K562 (cell line): ENCODE data around the gene GPR3. TPM values are rescaled to one million over a fixed set of nuclear protein-coding genes. Genes with fewer than 3 reads are reported as not detected.
A peak's percentile ranks its signal among the peaks of the same experiment; 100 is the strongest.

Source experiments
- EGR1 ChIP-seq: fragments of 450-650 bp; conservative IDR thresholded peaks from 2 replicates; pipeline ENCODE4 v1.6.1; 2017; ENCODE audit warnings: mild to moderate bottlenecking
- KAT7 ChIP-seq: sonication (generic); formaldehyde crosslinking; IDR thresholded peaks from 2 replicates; pipeline ENCODE4 v1.8.0; 2022; ENCODE audit warnings: missing genetic modification reagents, mild to moderate bottlenecking, borderline replicate concordance
- MTA1 ChIP-seq: fragments of 450-650 bp; IDR thresholded peaks from 2 replicates; pipeline ENCODE4 v1.6.1; 2017; ENCODE audit warnings: borderline replicate concordance
- POLR2B ChIP-seq: fragments of 450-650 bp; IDR thresholded peaks from 2 replicates; pipeline ENCODE4 v1.6.1; 2018; ENCODE audit warnings: low read depth; ENCODE audit not compliant: partially characterized antibody
- SAP30 ChIP-seq: fragments of 200-600 bp; sonication (generic); IDR thresholded peaks from 2 replicates; pipeline ENCODE4 v1.6.1; 2012; ENCODE audit warnings: borderline replicate concordance, low read depth, mild to moderate bottlenecking, moderate library complexity, low read length, control low read depth, inconsistent platforms; ENCODE audit not compliant: insufficient read depth, poor library complexity, severe bottlenecking
- SNIP1 ChIP-seq: fragments of 450-650 bp; IDR thresholded peaks from 2 replicates; pipeline ENCODE4 v1.7.1; 2017; ENCODE audit warnings: low read depth, mild to moderate bottlenecking
- STAT5B ChIP-seq: fragments of 250-450 bp; sonication (Bioruptor Pico); IDR thresholded peaks from 2 replicates; pipeline ENCODE4 v1.8.0; 2021; ENCODE audit warnings: mild to moderate bottlenecking, inconsistent platforms
- ZNF41 ChIP-seq: fragments of 250-450 bp; sonication (Bioruptor Pico); conservative IDR thresholded peaks from 2 replicates; pipeline ENCODE4 v1.4.0; 2020; ENCODE audit warnings: mild to moderate bottlenecking
- polyA plus RNA-seq, 8 experiments: library from polyadenylated mRNA; depleted of rRNA in 4 of 8; stranded (reverse) in 5 of 8; unstranded in 3 of 8; fragments of >200 nt; fragmentation: Nextera tagmentation in 2 of 8; fragmentation: Illumina TruSeq in 1 of 8; extraction: Ambion mirVana in 2 of 8; extraction: Trizol in 1 of 8; gene quantifications; 2 replicates each; pipeline versions ENCODE4 v1.2.1 to v1.2.3, GENCODE V29; 2011 to 2014; ENCODE audit warnings: inconsistent platforms in 1 of 8, missing spikeins in 1 of 8
- total RNA-seq, 7 experiments: library from RNA; depleted of rRNA in 6 of 7; stranded (reverse); fragments of >200 nt in 6 of 7; fragmentation: Illumina TruSeq in 2 of 7; extraction: Trizol in 2 of 7; gene quantifications; 2 replicates each; pipeline versions ENCODE4 v1.2.1 to v1.2.3, GENCODE V29; 2011 to 2021; ENCODE audit warnings: low replicate concordance in 1 of 7
- TF ChIP-seq, protein P1 (sequence below): sonication (generic); formaldehyde crosslinking; IDR thresholded peaks from 2 replicates; pipeline ENCODE4 v1.8.0; 2022; ENCODE audit warnings: mild to moderate bottlenecking, missing genetic modification reagents, borderline replicate concordance
- TF ChIP-seq, protein P2 (sequence below): sonication (generic); formaldehyde crosslinking; IDR thresholded peaks from 2 replicates; pipeline ENCODE4 v1.8.1; 2023; ENCODE audit warnings: mild to moderate bottlenecking, missing genetic modification reagents
- TF ChIP-seq, protein P3 (sequence below): fragments of 250-450 bp; sonication (Bioruptor Pico); IDR thresholded peaks from 2 replicates; pipeline ENCODE4 v1.5.0; 2021; ENCODE audit warnings: mild to moderate bottlenecking, moderate library complexity
- TF ChIP-seq, protein P4 (sequence below): sonication (generic); IDR thresholded peaks from 2 replicates; pipeline ENCODE4 v1.6.1; 2016
- TF ChIP-seq, protein P5 (sequence below): fragments of 450-650 bp; formaldehyde crosslinking; IDR thresholded peaks from 2 replicates; pipeline ENCODE4 v1.4.0; 2020; ENCODE audit warnings: mild to moderate bottlenecking
- TF ChIP-seq, protein P6 (sequence below): fragments of 250-450 bp; sonication (Bioruptor Pico); IDR thresholded peaks from 2 replicates; pipeline ENCODE4 v1.4.0; 2020; ENCODE audit warnings: mild to moderate bottlenecking, moderate library complexity

The GPR3 gene
- total and polyA plus RNA-seq, 9 of the 15 experiments (the other 6 are each of a cell fraction or from before 2014, with no cell fraction given) = 0.24 to 11.5 (median 3.7) TPM

DNA sequence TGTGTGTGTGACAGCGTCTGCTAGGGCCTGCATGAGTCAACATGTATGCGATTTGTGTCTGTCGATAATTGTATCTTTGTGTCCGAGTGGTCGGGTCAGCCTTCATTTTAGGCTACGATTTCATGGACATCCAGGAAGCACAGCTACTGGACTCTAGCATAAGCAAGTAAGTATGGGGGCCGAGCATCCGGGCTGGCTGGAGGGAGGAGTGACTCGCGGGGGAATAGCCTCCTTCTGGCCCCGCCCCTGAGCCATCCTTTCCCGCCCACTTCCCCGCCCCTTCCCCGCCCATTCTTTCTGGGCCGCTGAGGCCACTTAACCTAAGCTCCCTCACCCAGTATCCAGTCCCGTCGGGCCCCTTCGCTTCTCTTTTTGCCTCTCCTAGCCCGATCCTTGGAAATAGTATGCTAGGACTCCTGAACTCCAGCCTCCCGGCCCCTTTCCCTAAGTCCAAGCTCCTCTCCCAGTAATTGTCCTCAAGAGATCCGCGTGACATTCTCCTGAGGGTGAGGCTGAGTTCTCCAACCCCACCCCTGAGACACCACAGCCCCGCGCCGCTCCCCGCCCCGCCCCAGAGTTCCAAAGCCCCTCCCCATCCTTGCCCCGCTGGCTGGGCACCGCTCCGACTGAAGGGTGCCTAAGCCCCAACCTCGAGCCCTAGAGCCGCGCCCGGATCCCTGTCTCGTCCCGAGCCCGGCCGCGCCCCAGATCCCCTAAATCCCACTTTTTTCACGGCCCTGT is 26.9 kb upstream of the GPR3 start (continued):
- TF ChIP-seq, protein P1, sequence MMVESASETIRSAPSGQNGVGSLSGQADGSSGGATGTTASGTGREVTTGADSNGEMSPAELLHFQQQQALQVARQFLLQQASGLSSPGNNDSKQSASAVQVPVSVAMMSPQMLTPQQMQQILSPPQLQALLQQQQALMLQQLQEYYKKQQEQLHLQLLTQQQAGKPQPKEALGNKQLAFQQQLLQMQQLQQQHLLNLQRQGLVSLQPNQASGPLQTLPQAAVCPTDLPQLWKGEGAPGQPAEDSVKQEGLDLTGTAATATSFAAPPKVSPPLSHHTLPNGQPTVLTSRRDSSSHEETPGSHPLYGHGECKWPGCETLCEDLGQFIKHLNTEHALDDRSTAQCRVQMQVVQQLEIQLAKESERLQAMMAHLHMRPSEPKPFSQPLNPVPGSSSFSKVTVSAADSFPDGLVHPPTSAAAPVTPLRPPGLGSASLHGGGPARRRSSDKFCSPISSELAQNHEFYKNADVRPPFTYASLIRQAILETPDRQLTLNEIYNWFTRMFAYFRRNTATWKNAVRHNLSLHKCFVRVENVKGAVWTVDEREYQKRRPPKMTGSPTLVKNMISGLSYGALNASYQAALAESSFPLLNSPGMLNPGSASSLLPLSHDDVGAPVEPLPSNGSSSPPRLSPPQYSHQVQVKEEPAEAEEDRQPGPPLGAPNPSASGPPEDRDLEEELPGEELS (CRISPR knock-in tag) = no peak
- TF ChIP-seq, protein P2, sequence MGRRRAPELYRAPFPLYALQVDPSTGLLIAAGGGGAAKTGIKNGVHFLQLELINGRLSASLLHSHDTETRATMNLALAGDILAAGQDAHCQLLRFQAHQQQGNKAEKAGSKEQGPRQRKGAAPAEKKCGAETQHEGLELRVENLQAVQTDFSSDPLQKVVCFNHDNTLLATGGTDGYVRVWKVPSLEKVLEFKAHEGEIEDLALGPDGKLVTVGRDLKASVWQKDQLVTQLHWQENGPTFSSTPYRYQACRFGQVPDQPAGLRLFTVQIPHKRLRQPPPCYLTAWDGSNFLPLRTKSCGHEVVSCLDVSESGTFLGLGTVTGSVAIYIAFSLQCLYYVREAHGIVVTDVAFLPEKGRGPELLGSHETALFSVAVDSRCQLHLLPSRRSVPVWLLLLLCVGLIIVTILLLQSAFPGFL (CRISPR knock-in tag) = no peak
- no peak for TF ChIP-seq KAT7 (CRISPR knock-in tag)
- TF ChIP-seq STAT5B (CRISPR knock-in tag) = no peak
- no peak for TF ChIP-seq SNIP1
- TF ChIP-seq POLR2B = peak; percentile 56
- TF ChIP-seq, protein P3, sequence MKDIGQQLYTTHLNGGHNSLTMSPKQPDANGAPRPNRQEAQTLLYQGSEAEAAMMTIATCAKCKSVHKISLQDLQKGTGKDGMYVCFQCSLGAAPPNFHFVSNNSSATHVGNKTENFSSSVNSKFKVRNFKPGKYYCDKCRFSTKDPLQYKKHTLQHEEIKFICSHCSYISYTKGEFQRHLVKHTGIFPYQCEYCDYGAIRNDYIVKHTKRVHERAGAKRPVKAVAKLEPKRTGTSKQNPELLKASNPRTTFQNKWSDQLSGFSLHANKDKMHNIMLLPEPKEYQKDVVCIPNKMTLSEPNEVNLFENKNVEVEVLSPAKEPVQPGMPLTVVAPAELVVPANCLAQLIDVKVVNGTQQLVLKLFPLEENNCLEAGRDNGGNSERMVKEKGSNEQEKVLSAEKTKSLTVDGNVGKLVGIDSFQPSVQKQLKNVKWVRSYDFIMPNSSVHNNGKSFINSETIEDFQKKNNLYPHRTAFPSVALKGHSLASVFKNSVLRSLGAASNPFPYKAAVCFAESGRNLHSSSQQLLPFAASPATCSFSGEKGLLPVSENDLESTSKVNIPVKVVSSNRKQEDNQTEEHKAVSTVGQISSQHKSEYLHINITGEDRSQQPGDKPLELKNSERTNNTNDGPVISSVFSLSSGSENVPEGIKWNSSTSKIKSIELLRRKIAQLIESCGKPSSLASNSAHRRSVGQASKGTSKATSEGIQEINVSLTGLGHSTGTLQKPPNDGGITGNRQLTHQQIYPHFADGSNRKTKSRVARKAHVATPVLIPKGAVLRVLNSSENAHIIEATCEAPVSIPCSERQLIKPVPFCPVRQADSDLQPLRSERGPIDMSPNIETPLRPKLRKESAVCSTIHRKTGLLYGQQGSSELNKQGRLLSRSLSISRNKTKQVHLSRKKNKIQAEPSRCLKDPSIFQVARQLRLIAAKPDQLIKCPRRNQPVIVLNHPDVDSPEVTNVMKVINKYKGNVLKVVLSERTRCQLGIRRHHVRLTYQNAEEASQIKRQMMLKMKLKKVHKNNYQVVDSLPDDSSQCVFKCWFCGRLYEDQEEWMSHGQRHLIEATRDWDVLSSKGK (CRISPR knock-in tag) = no peak
- TF ChIP-seq ZNF41 = no peak
- TF ChIP-seq, protein P4, sequence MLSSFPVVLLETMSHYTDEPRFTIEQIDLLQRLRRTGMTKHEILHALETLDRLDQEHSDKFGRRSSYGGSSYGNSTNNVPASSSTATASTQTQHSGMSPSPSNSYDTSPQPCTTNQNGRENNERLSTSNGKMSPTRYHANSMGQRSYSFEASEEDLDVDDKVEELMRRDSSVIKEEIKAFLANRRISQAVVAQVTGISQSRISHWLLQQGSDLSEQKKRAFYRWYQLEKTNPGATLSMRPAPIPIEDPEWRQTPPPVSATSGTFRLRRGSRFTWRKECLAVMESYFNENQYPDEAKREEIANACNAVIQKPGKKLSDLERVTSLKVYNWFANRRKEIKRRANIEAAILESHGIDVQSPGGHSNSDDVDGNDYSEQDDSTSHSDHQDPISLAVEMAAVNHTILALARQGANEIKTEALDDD = peak; percentile 32; the same call in 1 of the 2 replicates
- TF ChIP-seq MTA1 = no peak
- peak; percentile 35 for TF ChIP-seq SAP30
- TF ChIP-seq, protein P5, sequence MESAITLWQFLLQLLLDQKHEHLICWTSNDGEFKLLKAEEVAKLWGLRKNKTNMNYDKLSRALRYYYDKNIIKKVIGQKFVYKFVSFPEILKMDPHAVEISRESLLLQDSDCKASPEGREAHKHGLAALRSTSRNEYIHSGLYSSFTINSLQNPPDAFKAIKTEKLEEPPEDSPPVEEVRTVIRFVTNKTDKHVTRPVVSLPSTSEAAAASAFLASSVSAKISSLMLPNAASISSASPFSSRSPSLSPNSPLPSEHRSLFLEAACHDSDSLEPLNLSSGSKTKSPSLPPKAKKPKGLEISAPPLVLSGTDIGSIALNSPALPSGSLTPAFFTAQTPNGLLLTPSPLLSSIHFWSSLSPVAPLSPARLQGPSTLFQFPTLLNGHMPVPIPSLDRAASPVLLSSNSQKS (CRISPR knock-in tag) = no peak
- TF ChIP-seq, protein P6, sequence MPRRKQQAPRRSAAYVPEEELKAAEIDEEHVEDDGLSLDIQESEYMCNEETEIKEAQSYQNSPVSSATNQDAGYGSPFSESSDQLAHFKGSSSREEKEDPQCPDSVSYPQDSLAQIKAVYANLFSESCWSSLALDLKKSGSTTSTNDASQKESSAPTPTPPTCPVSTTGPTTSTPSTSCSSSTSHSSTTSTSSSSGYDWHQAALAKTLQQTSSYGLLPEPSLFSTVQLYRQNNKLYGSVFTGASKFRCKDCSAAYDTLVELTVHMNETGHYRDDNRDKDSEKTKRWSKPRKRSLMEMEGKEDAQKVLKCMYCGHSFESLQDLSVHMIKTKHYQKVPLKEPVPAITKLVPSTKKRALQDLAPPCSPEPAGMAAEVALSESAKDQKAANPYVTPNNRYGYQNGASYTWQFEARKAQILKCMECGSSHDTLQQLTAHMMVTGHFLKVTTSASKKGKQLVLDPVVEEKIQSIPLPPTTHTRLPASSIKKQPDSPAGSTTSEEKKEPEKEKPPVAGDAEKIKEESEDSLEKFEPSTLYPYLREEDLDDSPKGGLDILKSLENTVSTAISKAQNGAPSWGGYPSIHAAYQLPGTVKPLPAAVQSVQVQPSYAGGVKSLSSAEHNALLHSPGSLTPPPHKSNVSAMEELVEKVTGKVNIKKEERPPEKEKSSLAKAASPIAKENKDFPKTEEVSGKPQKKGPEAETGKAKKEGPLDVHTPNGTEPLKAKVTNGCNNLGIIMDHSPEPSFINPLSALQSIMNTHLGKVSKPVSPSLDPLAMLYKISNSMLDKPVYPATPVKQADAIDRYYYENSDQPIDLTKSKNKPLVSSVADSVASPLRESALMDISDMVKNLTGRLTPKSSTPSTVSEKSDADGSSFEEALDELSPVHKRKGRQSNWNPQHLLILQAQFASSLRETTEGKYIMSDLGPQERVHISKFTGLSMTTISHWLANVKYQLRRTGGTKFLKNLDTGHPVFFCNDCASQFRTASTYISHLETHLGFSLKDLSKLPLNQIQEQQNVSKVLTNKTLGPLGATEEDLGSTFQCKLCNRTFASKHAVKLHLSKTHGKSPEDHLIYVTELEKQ = no peak
- no peak; the same call in 1 of the 2 replicates for TF ChIP-seq EGR1
